GM23338 (cell line): ENCODE measurements around the gene NAXE. TPM values are rescaled to one million over a fixed set of nuclear protein-coding genes. Genes with fewer than 3 reads are reported as not detected.

ENCODE experiments used
- ATAC-seq: fragments of 200-7000 bp; cut with Tn5 transposase; 3 replicates; pipeline ENCODE4 v1.9.1; 2020
- DNase-seq: peaks from one replicate; pipeline ENCODE4 v3.0.0-alpha.2; 2015; ENCODE audit warnings: low spot score
- H2AFZ ChIP-seq: fragments of 200-600 bp; sonication (generic); 2 replicates; pipeline ENCODE4 v1.8.0; 2016; ENCODE audit warnings: antibody characterized with exemption, mild to moderate bottlenecking, moderate library complexity
- H3F3A ChIP-seq: fragments of 200-600 bp; sonication (generic); replicated peaks from 2 replicates; pipeline ENCODE4 v1.8.0; 2017; ENCODE audit warnings: antibody characterized with exemption, mixed run types, low read depth
- H3K27ac ChIP-seq: fragments of 200-600 bp; sonication (generic); 2 replicates; pipeline ENCODE4 v1.6.1; 2016; ENCODE audit warnings: low read depth
- H3K27me3 ChIP-seq: fragments of 200-600 bp; sonication (generic); 2 replicates; pipeline ENCODE4 v1.8.0; 2016; ENCODE audit warnings: mild to moderate bottlenecking, mixed run types, moderate library complexity; ENCODE audit not compliant: insufficient read depth
- H3K36me3 ChIP-seq: fragments of 200-600 bp; sonication (generic); 2 replicates; pipeline ENCODE4 v1.8.0; 2016; ENCODE audit warnings: mild to moderate bottlenecking; ENCODE audit not compliant: insufficient read depth
- H3K4me1 ChIP-seq: fragments of 200-600 bp; sonication (generic); 2 replicates; pipeline ENCODE4 v1.8.0; 2016; ENCODE audit warnings: mild to moderate bottlenecking, moderate library complexity; ENCODE audit not compliant: insufficient read depth
- H3K4me2 ChIP-seq: fragments of 200-600 bp; sonication (generic); 2 replicates; pipeline ENCODE4 v1.7.1; 2017; ENCODE audit warnings: mixed run types
- H3K4me3 ChIP-seq: fragments of 200-600 bp; sonication (generic); 2 replicates; pipeline ENCODE4 v1.6.1; 2016; ENCODE audit warnings: mixed run types
- H3K79me2 ChIP-seq: fragments of 200-600 bp; sonication (generic); replicated peaks from 2 replicates; pipeline ENCODE4 v1.8.0; 2017; ENCODE audit warnings: mild to moderate bottlenecking; ENCODE audit not compliant: insufficient read depth
- H3K9me2 ChIP-seq: fragments of 200-600 bp; sonication (generic); 2 replicates; pipeline ENCODE4 v1.8.0; 2017; ENCODE audit not compliant: insufficient read depth
- H4K20me1 ChIP-seq: fragments of 200-600 bp; sonication (generic); replicated peaks from 2 replicates; pipeline ENCODE4 v1.8.0; 2017; ENCODE audit warnings: mild to moderate bottlenecking; ENCODE audit not compliant: insufficient read depth
- H3K27ac Mint-ChIP-seq: 2 replicates; pipeline ENCODE4 v1.8.0; 2020; ENCODE audit warnings: inconsistent platforms, mild to moderate bottlenecking, moderate library complexity, mixed read lengths
- H3K27me3 Mint-ChIP-seq: 3 replicates; pipeline ENCODE4 v1.8.0; 2022; ENCODE audit warnings: low read depth, mild to moderate bottlenecking, moderate library complexity, mixed read lengths, inconsistent platforms; ENCODE audit not compliant: insufficient read depth, poor library complexity
- H3K36me3 Mint-ChIP-seq: 3 replicates; pipeline ENCODE4 v1.8.0; 2021; ENCODE audit warnings: low read depth, mild to moderate bottlenecking, inconsistent platforms, moderate library complexity, mixed read lengths
- H3K4me1 Mint-ChIP-seq: 3 replicates; pipeline ENCODE4 v1.8.0; 2020; ENCODE audit warnings: mild to moderate bottlenecking, inconsistent platforms, mixed read lengths
- H3K4me3 Mint-ChIP-seq: 3 replicates; pipeline ENCODE4 v1.8.0; 2021; ENCODE audit warnings: moderate library complexity, mild to moderate bottlenecking, inconsistent platforms, mixed read lengths
- H3K9me3 Mint-ChIP-seq: 3 replicates; pipeline ENCODE4 v1.8.0; 2020; ENCODE audit warnings: moderate library complexity, mild to moderate bottlenecking, inconsistent platforms, mixed read lengths
- CREB1 ChIP-seq: fragments of 250-450 bp; sonication (Bioruptor Pico); IDR thresholded peaks from 2 replicates; pipeline ENCODE4 v1.5.0; 2020; ENCODE audit warnings: low read depth, mild to moderate bottlenecking, moderate library complexity
- CTCF ChIP-seq, 2 experiments: fragments of 200-600 bp in 1 of 2; sonication (generic) in 1 of 2; conservative IDR thresholded peaks; 2 replicates each; pipeline versions ENCODE4 v1.5.1 to v1.6.1; 2016 to 2017; ENCODE audit warnings: antibody characterized with exemption in 2 of 2, low read depth in 2 of 2, mild to moderate bottlenecking in 2 of 2, moderate library complexity in 1 of 2
- ETS1 ChIP-seq: IDR thresholded peaks from 2 replicates; pipeline ENCODE4 v1.6.1; 2016; ENCODE audit warnings: antibody characterized with exemption
- EZH2 ChIP-seq: fragments of 200-600 bp; sonication (generic); IDR thresholded peaks from one replicate; pipeline ENCODE4 v1.8.0; 2017; ENCODE audit warnings: antibody characterized with exemption, mild to moderate bottlenecking, low read depth; ENCODE audit not compliant: unreplicated experiment
- EZH2phosphoT487 ChIP-seq: fragments of 200-600 bp; sonication (generic); IDR thresholded peaks from one replicate; pipeline ENCODE4 v1.8.1; 2018; ENCODE audit warnings: antibody characterized with exemption; ENCODE audit not compliant: unreplicated experiment
- JUNB ChIP-seq: IDR thresholded peaks from one replicate; pipeline ENCODE4 v1.6.1; 2016; ENCODE audit warnings: antibody characterized with exemption; ENCODE audit not compliant: unreplicated experiment
- NANOG ChIP-seq: IDR thresholded peaks from 2 replicates; pipeline ENCODE4 v1.6.1; 2016; ENCODE audit warnings: antibody characterized with exemption, borderline replicate concordance
- POLR2AphosphoS5 ChIP-seq: IDR thresholded peaks from 2 replicates; pipeline ENCODE4 v1.6.1; 2016; ENCODE audit warnings: antibody characterized with exemption, low read depth
- REST ChIP-seq: IDR thresholded peaks from one replicate; pipeline ENCODE4 v1.6.1; 2018; ENCODE audit warnings: antibody characterized with exemption; ENCODE audit not compliant: unreplicated experiment
- STAT1 ChIP-seq: IDR thresholded peaks from one replicate; pipeline ENCODE4 v1.6.1; 2016; ENCODE audit warnings: antibody characterized with exemption; ENCODE audit not compliant: unreplicated experiment
- ZNF331 ChIP-seq: fragments of 250-450 bp; sonication (Bioruptor Pico); IDR thresholded peaks from 2 replicates; pipeline ENCODE4 v1.5.0; 2020; ENCODE audit warnings: low read depth, mild to moderate bottlenecking, moderate library complexity
- ZNF462 ChIP-seq: fragments of 250-450 bp; sonication (Bioruptor Pico); IDR thresholded peaks from 2 replicates; pipeline ENCODE4 v1.5.0; 2020; ENCODE audit warnings: mild to moderate bottlenecking, moderate library complexity
- polyA plus RNA-seq: library from polyadenylated mRNA; unstranded; fragments of >200 nt; fragmentation: Nextera tagmentation; extraction: Ambion mirVana; gene quantifications from 2 replicates; pipeline ENCODE4 v1.2.1, GENCODE V29; 2016
- total RNA-seq: library from RNA; depleted of rRNA; stranded (reverse); fragments of >200 nt; shearing (Covaris generic); gene quantifications from 2 replicates; pipeline ENCODE4 v1.2.3, GENCODE V29; 2014

NAXE gene
- total and polyA plus RNA-seq, 2 experiments from 2014 or later: 82.1 to 87.5 TPM

GRCh38 chr1:156612666-156613065, 21.1 kb downstream of the NAXE start (continued):
- TF ChIP-seq STAT1 (no peak), CREB1 (CRISPR knock-in tag) (no peak), EZH2 (no peak), EZH2phosphoT487 (no peak), CTCF (conservative IDR thresholded peaks at IDR 0.05; ENCODE audit: low read depth in 2 of 2) (no peak), POLR2AphosphoS5 (no peak), ETS1 (no peak), NANOG (no peak), JUNB (no peak)

- Mint-ChIP-seq H3K9me3 (no peaks in the 10 kb centered on the region), H3K4me3 (no peak overlapping the region), H3K27ac (no peak overlapping the region), H3K27me3 (peaks cover 12% of the 10 kb centered on the region), H3K4me1 (peaks cover 14% of the 10 kb centered on the region), H3K36me3 (no peaks in the 10 kb centered on the region)
- no peaks in the 10 kb centered on the region for H3K36me3 ChIP-seq
- H4K20me1 ChIP-seq: no peaks in the 10 kb centered on the region
- ATAC-seq (no peak), DNase-seq (no peak)
- H3F3A ChIP-seq: peaks cover 6% of the 10 kb centered on the region; the same call in 1 of the 2 replicates
- H3K4me1 ChIP-seq: peaks cover 7% of the 10 kb centered on the region; the same call in 1 of the 2 replicates
- no peaks in the 10 kb centered on the region for H3K79me2 ChIP-seq
- peaks cover 15% of the 10 kb centered on the region for H3K27me3 ChIP-seq
- H3K9me2 ChIP-seq: no peaks in the 10 kb centered on the region
- H2AFZ ChIP-seq: no peak overlapping the region
- no peak overlapping the region for H3K4me2 ChIP-seq
- H3K27ac ChIP-seq: no peak overlapping the region
- no peak overlapping the region for H3K4me3 ChIP-seq
- TF ChIP-seq POLR2AphosphoS5: no peak
- no peak for TF ChIP-seq EZH2phosphoT487
- TF ChIP-seq ZNF462: no peak
- no peak for TF ChIP-seq REST
- no peak for TF ChIP-seq EZH2
- no peak for TF ChIP-seq ZNF331 (CRISPR knock-in tag)
- TF ChIP-seq STAT1: no peak
- TF ChIP-seq NANOG: no peak
- TF ChIP-seq JUNB: no peak
- TF ChIP-seq CREB1 (CRISPR knock-in tag): no peak
These were observed 24.4 kb downstream of the NAXE start for GRCh38 chr1:156615946-156616345.
